Neural progenitor cell (in vitro differentiated cells): ENCODE results near the gene KCNMA1. TPM values are rescaled to one million over a fixed set of nuclear protein-coding genes. Genes with fewer than 3 reads are reported as not detected.

Source experiments
- DNase-seq: peaks from one replicate; pipeline ENCODE4 v3.0.0-alpha.2; 2016; ENCODE audit warnings: low spot score
- H2AFZ ChIP-seq: fragments of 200-600 bp; sonication (generic); replicated peaks from 2 replicates; pipeline ENCODE4 v1.6.1; 2016; ENCODE audit warnings: antibody characterized with exemption
- H3F3A ChIP-seq: fragments of 200-600 bp; sonication (generic); 2 replicates; pipeline ENCODE4 v1.6.1; 2016; ENCODE audit warnings: antibody characterized with exemption, low read depth
- H3K27ac ChIP-seq: fragments of 200-600 bp; sonication (generic); 2 replicates; pipeline ENCODE4 v1.5.1; 2016; ENCODE audit warnings: mild to moderate bottlenecking
- H3K27me3 ChIP-seq: fragments of 200-600 bp; sonication (generic); 2 replicates; pipeline ENCODE4 v1.6.1; 2016; ENCODE audit warnings: mild to moderate bottlenecking, moderate library complexity
- H3K36me3 ChIP-seq: fragments of 200-600 bp; sonication (generic); 2 replicates; pipeline ENCODE4 v1.5.1; 2016
- H3K4me1 ChIP-seq: fragments of 200-600 bp; sonication (generic); 2 replicates; pipeline ENCODE4 v1.6.1; 2016; ENCODE audit warnings: mixed run types
- H3K4me2 ChIP-seq: fragments of 200-600 bp; sonication (generic); 2 replicates; pipeline ENCODE4 v1.6.1; 2016
- H3K4me3 ChIP-seq: fragments of 200-600 bp; sonication (generic); 2 replicates; pipeline ENCODE4 v1.5.1; 2016
- H3K79me2 ChIP-seq: fragments of 200-600 bp; sonication (generic); 2 replicates; pipeline ENCODE4 v1.6.1; 2016; ENCODE audit warnings: low read depth
- H3K9ac ChIP-seq: fragments of 200-600 bp; sonication (generic); 2 replicates; pipeline ENCODE4 v1.6.1; 2016
- H3K9me3 ChIP-seq: fragments of 200-600 bp; sonication (generic); 2 replicates; pipeline ENCODE4 v1.5.1; 2016; ENCODE audit warnings: low read depth
- H4K20me1 ChIP-seq: fragments of 200-600 bp; sonication (generic); 2 replicates; pipeline ENCODE4 v1.6.1; 2016; ENCODE audit warnings: low read depth
- H3K27ac Mint-ChIP-seq: 3 replicates; pipeline ENCODE4 v1.8.0; 2021; ENCODE audit warnings: mixed read lengths
- H3K27me3 Mint-ChIP-seq: 2 replicates; pipeline ENCODE4 v1.8.0; 2022; ENCODE audit warnings: low read depth, mild to moderate bottlenecking, inconsistent platforms, moderate library complexity, mixed read lengths; ENCODE audit not compliant: insufficient read depth
- H3K36me3 Mint-ChIP-seq: 3 replicates; pipeline ENCODE4 v1.8.0; 2021; ENCODE audit warnings: mixed read lengths
- H3K4me1 Mint-ChIP-seq: 3 replicates; pipeline ENCODE4 v1.8.0; 2021; ENCODE audit warnings: mixed read lengths
- H3K4me3 Mint-ChIP-seq: 3 replicates; pipeline ENCODE4 v1.8.0; 2021; ENCODE audit warnings: mild to moderate bottlenecking, moderate library complexity, mixed read lengths
- H3K9me3 Mint-ChIP-seq: 3 replicates; pipeline ENCODE4 v1.8.0; 2020; ENCODE audit warnings: mixed read lengths
- CTCF ChIP-seq: fragments of 200-600 bp; sonication (generic); IDR thresholded peaks from 2 replicates; pipeline ENCODE4 v1.5.1; 2017; ENCODE audit warnings: antibody characterized with exemption, mild to moderate bottlenecking
- EZH2 ChIP-seq: fragments of 200-600 bp; sonication (generic); IDR thresholded peaks from 2 replicates; pipeline ENCODE4 v1.6.1; 2017; ENCODE audit warnings: antibody characterized with exemption, mild to moderate bottlenecking, moderate library complexity
- EZH2phosphoT487 ChIP-seq: fragments of 200-600 bp; sonication (generic); IDR thresholded peaks from 2 replicates; pipeline ENCODE4 v1.6.1; 2017; ENCODE audit warnings: antibody characterized with exemption
- total RNA-seq: library from RNA; depleted of rRNA; stranded (reverse); fragments of >200 nt; gene quantifications from 2 replicates; pipeline ENCODE4 v1.2.3, GENCODE V29; 2015; ENCODE audit warnings: low replicate concordance

Gene KCNMA1
- total RNA-seq, 1 donor from 2014 or later: 2.4 TPM

- DNase-seq: no peak
- no peaks in the 10 kb centered on the region for H3K79me2 ChIP-seq
- no peak overlapping the region for H2AFZ ChIP-seq
- H3K36me3 ChIP-seq: no peaks in the 10 kb centered on the region
- no peaks in the 10 kb centered on the region for H3K9me3 ChIP-seq
- H3K36me3 Mint-ChIP-seq: no peaks in the 10 kb centered on the region
- H4K20me1 ChIP-seq: no peaks in the 10 kb centered on the region
- no peak overlapping the region for H3K27ac Mint-ChIP-seq
- H3K4me1 ChIP-seq: peaks cover 5% of the 10 kb centered on the region
- H3K9me3 Mint-ChIP-seq: no peaks in the 10 kb centered on the region
- H3F3A ChIP-seq: no peaks in the 10 kb centered on the region
- no peak overlapping the region for H3K4me3 Mint-ChIP-seq
- no peak overlapping the region for H3K4me2 ChIP-seq
- H3K4me1 Mint-ChIP-seq: peaks cover 11% of the 10 kb centered on the region
- H3K4me3 ChIP-seq: no peak overlapping the region
- H3K9ac ChIP-seq: no peak overlapping the region
- TF ChIP-seq CTCF: no peak
- no peak for TF ChIP-seq EZH2phosphoT487
- no peak for TF ChIP-seq EZH2
- peaks cover 7% of the 10 kb centered on the region for H3K27me3 Mint-ChIP-seq
- H3K27ac ChIP-seq: no peak overlapping the region
- no peaks in the 10 kb centered on the region for H3K27me3 ChIP-seq
Observed at GRCh38 chr10:77182803-77183202, 454.8 kb downstream of the KCNMA1 start.

GRCh38 chr10:77180794-77181193 is 456.8 kb downstream of the KCNMA1 start:
- H3K36me3 ChIP-seq: no peaks in the 10 kb centered on the region
- H3K27ac ChIP-seq: no peak overlapping the region
- Mint-ChIP-seq H3K9me3 (no peaks in the 10 kb centered on the region), H3K36me3 (no peaks in the 10 kb centered on the region), H3K27me3 (peaks cover 4% of the 10 kb centered on the region), H3K27ac (no peak overlapping the region), H3K4me1 (peaks cover 5% of the 10 kb centered on the region), H3K4me3 (no peak overlapping the region)
- H3K4me1 ChIP-seq: no peaks in the 10 kb centered on the region
- no peak for DNase-seq
- no peaks in the 10 kb centered on the region for H3K27me3 ChIP-seq
- H3K9ac ChIP-seq: no peak overlapping the region
- H4K20me1 ChIP-seq: no peaks in the 10 kb centered on the region
- H3K4me3 ChIP-seq: no peak overlapping the region
- TF ChIP-seq CTCF: no peak
- no peak for TF ChIP-seq EZH2phosphoT487
- no peak for TF ChIP-seq EZH2
- H3K4me2 ChIP-seq: no peak overlapping the region
- no peaks in the 10 kb centered on the region for H3K79me2 ChIP-seq
- no peaks in the 10 kb centered on the region for H3K9me3 ChIP-seq
- no peak overlapping the region for H2AFZ ChIP-seq
- no peaks in the 10 kb centered on the region for H3F3A ChIP-seq

DNA sequence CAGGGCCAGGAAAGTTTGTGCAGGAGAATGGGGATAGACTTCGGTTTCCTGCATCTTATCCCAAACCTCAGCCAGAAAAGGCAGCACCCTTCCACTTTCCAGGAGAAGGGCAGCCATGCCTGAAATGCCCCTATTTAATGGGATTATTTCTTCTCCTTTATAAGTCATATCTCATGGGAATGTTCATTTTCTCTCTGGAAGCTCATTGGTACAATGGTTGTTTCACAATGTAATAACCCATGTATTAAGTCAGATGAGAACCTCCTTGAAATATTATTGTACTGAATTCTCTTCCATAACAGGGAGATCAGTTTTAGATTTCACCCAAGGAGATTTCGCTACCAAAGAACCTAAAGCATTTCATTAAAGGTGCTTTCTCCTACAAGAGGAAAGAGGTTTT is 457.5 kb downstream of the KCNMA1 start:
- Histone ChIP-seq H3K27ac (no peak overlapping the region), H2AFZ (no peak overlapping the region), H3K4me1 (no peaks in the 10 kb centered on the region), H3K36me3 (no peaks in the 10 kb centered on the region), H3K79me2 (no peaks in the 10 kb centered on the region), H3K9me3 (no peaks in the 10 kb centered on the region), H3K4me3 (no peak overlapping the region), H3F3A (no peaks in the 10 kb centered on the region), H3K27me3 (no peaks in the 10 kb centered on the region), H3K9ac (no peak overlapping the region), H3K4me2 (no peak overlapping the region), H4K20me1 (no peaks in the 10 kb centered on the region)
- H3K36me3 Mint-ChIP-seq: no peaks in the 10 kb centered on the region
- no peak overlapping the region for H3K4me3 Mint-ChIP-seq
- no peak overlapping the region for H3K27ac Mint-ChIP-seq
- H3K27me3 Mint-ChIP-seq: peaks cover 4% of the 10 kb centered on the region
- DNase-seq: no peak
- H3K4me1 Mint-ChIP-seq: peaks cover 5% of the 10 kb centered on the region
- H3K9me3 Mint-ChIP-seq: no peaks in the 10 kb centered on the region
- no peak for TF ChIP-seq CTCF
- no peak for TF ChIP-seq EZH2phosphoT487
- TF ChIP-seq EZH2: no peak
